Adipocyte (in vitro differentiated cells): ENCODE results near the gene KCNJ5.

Experiments used
- DNase-seq: peaks from one replicate; pipeline ENCODE4 v3.0.0-alpha.2; 2015; ENCODE audit warnings: low read depth
- H3K27me3 ChIP-seq: replicated peaks from 2 replicates; pipeline ENCODE4 v1.7.0; 2013; ENCODE audit warnings: mild to moderate bottlenecking, low read length, moderate library complexity; ENCODE audit not compliant: control insufficient read depth, insufficient read depth
- H3K36me3 ChIP-seq: 2 replicates; pipeline ENCODE4 v1.7.0; 2013; ENCODE audit warnings: low read length, mild to moderate bottlenecking, moderate library complexity; ENCODE audit not compliant: control insufficient read depth, insufficient read depth, severe bottlenecking
- H3K4me1 ChIP-seq: 2 replicates; pipeline ENCODE4 v1.7.0; 2013; ENCODE audit warnings: mild to moderate bottlenecking, low read length, moderate library complexity; ENCODE audit not compliant: control insufficient read depth, insufficient read depth
- H3K4me3 ChIP-seq: 2 replicates; pipeline ENCODE4 v1.7.0; 2013; ENCODE audit warnings: mild to moderate bottlenecking, low read length, moderate library complexity
- H3K9ac ChIP-seq: 2 replicates; pipeline ENCODE4 v1.7.0; 2013; ENCODE audit warnings: mild to moderate bottlenecking, low read length, moderate library complexity
- H3K9me3 ChIP-seq: 2 replicates; pipeline ENCODE4 v1.7.0; 2013; ENCODE audit warnings: mild to moderate bottlenecking, low read length, moderate library complexity; ENCODE audit not compliant: control insufficient read depth

The KCNJ5 gene

DNA sequence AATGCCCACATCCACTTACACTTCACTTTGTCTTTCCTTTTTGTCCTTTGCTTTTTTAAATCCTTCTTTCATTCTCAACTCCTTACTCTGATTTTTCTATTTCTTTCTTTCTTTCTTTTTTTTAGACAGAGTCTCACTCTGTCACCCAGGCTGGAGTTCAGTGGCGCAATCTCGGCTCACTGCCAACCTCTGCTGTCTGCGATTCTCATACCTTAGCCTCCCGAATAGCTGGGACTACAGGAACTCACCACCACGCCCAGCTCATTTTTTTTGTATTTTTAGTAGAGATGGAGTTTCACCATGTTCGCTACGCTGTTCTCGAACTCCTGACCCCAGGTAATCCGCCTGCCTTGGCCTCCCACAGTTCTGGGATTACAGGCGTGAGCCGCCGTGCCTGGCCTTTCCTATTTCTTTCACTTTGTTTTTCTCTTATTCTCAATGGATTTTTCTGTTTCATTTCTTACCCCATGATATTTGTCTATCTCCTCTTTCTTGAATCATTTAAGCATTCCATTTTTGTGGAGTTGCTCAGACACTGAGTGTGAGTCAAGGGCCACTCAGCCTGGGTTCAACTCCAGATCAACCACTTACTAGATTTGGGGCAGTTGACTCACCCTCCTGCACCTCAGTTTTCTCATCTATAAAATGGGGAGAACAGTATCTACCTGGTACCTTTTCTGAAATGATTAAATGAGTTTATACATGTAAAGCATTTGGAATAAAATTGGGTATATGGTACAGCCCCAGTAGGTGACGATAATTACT lies 7.6 kb downstream of the KCNJ5 start:
- Histone ChIP-seq H3K27me3 (no peaks in the 10 kb centered on the region), H3K4me1 (peaks cover 25% of the 10 kb centered on the region), H3K9ac (no peak overlapping the region), H3K4me3 (no peak overlapping the region), H3K36me3 (no peaks in the 10 kb centered on the region), H3K9me3 (no peaks in the 10 kb centered on the region)
- no peak for DNase-seq

DNA sequence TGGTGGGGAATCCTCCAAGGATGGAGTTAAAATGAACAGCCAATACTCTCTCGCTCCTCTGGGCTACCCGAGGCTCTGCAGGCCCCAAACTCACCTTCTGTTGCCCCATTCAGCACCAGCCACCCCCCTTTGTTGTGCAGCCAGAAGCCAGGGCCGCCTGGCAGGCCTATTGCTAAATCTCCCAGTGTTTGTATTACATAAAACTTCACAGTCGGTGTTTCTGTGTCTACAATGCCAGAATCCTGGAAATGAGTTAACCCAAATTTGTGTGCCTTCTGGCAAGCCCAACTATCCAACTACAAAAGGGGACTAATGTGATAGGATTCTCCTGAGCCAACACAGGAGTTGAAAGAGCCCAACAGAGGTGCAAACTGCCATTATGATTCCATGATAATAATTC lies 9.3 kb downstream of the KCNJ5 start:
- no peak overlapping the region for H3K9ac ChIP-seq
- peaks cover 25% of the 10 kb centered on the region for H3K4me1 ChIP-seq
- H3K27me3 ChIP-seq: no peaks in the 10 kb centered on the region
- no peak overlapping the region for H3K4me3 ChIP-seq
- DNase-seq: no peak
- no peaks in the 10 kb centered on the region for H3K9me3 ChIP-seq
- no peaks in the 10 kb centered on the region for H3K36me3 ChIP-seq

DNA sequence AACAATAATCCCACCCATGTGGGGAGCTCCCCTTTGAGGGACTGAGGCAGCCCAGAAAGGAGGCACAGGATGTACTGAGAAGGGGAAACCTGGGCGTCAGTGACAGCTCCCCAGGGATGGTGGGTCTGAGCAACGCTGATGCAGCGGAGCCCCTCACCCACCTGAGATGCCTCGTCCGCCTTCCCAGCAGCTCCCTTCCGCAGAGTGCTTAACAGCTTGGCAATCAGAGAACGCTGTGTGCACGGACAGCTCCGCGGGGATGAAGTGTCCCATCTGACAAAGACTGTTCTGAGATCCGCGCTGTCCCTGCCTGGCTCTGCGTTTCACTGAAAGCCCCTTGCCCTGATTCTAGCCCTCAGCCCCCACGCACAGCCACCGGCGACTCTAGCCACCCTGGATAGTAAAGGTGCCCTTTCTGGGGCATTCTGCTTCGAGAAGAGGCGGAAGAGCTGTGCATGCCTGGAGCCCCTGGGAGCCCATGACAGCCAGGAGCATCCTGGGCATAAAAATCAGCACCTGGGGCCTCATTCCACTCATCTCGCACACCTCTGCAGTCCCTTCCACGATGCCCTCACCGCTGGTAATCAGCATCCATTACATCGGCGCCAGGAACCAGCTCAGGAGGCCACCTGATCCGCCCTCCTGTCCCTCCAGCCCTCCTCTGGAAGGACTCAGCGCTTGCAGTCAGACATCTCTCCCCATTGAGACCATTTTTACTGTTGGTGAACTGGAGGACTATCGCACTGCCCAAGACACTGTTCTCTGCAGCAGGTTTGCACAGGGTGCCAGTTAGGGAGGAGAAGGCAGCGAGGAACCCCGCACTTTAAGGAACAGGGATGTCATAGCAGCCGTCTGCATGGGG lies 10.7 kb downstream of the KCNJ5 start:
- no peaks in the 10 kb centered on the region for H3K27me3 ChIP-seq
- no peak overlapping the region for H3K4me3 ChIP-seq

DNA sequence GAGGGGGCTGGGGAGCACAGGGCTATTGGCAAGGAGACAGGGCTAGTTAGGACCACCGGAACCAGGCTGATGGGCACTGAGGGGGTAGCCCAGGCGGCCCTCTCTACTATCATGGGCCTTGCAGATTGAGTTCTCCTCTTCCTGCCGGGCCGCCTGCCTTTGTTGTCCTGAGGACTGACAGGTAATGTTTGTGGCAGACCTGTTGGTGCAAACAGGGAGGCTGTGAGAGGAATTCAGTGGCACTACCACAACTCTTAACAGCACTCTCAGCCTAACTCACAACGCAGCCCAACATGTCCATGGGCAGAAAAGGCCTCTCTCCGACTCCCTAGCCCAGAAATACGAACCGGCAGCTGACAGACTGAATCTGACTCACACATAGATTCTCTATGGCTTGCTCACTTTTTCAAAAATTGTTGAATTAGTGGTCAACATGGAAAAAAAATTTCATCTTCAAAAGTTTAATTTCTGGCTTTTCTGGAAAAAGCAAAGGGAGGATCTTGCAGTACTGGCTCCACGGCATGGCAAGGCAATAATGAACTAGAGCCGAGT lies 11.4 kb downstream of the KCNJ5 start:
- Histone ChIP-seq H3K4me1 (peaks cover 23% of the 10 kb centered on the region), H3K27me3 (no peaks in the 10 kb centered on the region), H3K9ac (no peak overlapping the region), H3K4me3 (no peak overlapping the region), H3K9me3 (no peaks in the 10 kb centered on the region), H3K36me3 (no peaks in the 10 kb centered on the region)
- peak; percentile 67 for DNase-seq

More for the DNA sequence above, 10.7 kb downstream of the KCNJ5 start:
- Histone ChIP-seq H3K36me3 (no peaks in the 10 kb centered on the region), H3K4me1 (peaks cover 25% of the 10 kb centered on the region), H3K9me3 (no peaks in the 10 kb centered on the region), H3K9ac (no peak overlapping the region)
- DNase-seq: no peak

DNA sequence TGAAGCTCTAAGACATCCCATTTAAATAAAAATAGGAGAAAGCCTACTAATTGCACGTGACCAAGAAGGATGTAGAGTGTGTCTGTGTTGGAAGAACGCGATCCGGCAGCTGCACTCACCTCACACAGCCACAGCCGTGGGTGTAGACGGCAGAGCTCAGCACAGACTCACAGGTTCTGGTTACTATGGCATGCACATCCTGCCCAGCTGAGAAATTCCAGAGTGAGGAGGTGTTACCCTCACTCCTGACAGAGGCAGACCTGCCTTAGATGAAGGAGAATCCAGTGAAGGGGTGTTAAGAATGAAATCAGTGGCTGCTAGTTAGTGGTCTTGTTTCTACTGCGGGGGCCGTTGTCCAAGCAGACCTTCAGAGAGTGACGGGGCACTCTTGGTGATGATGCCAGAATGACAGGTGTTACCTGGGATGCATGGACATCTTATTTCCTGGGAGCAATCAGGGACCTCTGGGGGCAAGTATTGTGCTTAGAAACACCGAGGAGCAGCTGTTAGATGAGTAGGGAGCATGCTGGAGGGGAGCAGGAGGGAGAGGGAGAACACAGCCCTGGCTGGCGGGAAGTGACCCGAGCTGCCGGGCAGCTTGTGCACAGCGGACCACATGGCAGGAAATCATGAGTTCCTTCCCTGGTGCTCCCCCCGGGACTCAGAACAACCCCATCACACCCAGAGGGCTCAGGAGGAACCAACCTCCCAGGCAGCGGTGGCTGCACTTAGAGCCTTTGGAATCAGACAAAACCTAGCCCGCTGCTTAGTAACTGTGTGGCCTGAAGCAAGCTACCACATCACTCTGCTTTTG lies 12.3 kb downstream of the KCNJ5 start:
- peaks cover 22% of the 10 kb centered on the region for H3K4me1 ChIP-seq
- H3K9me3 ChIP-seq: no peaks in the 10 kb centered on the region
- no peaks in the 10 kb centered on the region for H3K27me3 ChIP-seq
- H3K36me3 ChIP-seq: no peaks in the 10 kb centered on the region
- H3K4me3 ChIP-seq: no peak overlapping the region
- H3K9ac ChIP-seq: no peak overlapping the region
- no peak for DNase-seq

DNA sequence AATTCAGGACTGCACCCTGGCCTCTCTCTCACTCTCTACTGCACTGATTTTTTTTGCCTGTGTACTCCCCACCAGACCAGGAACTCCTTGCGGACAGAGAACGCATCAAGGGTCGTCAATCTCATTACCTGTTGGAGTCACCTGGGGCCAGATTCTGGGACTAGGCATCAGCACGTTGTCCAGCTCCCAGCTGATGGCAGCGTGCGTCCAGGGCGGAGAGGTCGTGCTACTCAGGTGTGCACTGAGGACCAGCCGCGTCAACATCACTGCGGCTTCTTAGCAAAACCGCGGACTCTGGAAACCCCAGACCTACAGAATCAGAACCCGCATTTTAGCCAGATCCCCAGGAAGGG lies 13.1 kb downstream of the KCNJ5 start:
- Histone ChIP-seq H3K4me3 (no peak overlapping the region), H3K36me3 (no peaks in the 10 kb centered on the region), H3K9ac (no peak overlapping the region), H3K9me3 (no peaks in the 10 kb centered on the region), H3K4me1 (peaks cover 24% of the 10 kb centered on the region), H3K27me3 (no peaks in the 10 kb centered on the region)
- no peak for DNase-seq

DNA sequence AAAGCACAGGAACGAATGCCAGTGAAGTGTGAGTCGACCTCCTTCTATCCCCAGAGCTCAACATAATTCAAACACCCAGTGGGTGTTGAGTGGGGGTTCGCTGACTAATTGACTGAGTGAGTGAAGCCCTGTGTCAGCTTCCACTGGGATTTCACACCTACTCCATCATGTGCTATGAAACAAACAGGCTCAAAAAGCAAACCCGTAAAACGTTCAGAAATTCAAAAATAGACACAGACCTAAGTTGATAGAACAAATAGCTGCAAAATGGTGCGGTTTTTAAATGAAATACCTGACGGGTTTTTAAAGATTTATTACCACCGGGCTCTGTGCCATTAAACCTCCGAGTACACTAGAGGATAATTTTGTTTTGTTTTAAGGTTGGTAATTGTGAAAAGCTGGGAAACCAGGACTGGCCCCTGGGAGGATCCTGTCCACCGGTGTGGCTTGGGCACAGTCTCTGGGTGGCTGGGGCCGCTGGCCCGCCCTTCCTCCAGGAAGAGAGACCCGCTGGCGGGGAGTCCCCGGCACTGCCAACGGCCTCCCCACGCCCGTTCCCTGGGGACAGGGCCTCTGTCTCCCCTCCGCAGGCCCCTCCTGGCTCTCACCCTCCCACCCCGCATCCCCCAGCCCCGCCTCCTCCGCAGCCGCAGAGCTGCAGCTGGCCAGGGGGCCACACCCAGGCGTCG lies 13.6 kb downstream of the KCNJ5 start:
- Histone ChIP-seq H3K4me1 (peaks cover 24% of the 10 kb centered on the region), H3K27me3 (no peaks in the 10 kb centered on the region), H3K9me3 (no peaks in the 10 kb centered on the region), H3K36me3 (no peaks in the 10 kb centered on the region), H3K9ac (no peak overlapping the region), H3K4me3 (peak overlapping the region; percentile 30)
- peak; percentile 21 for DNase-seq

DNA sequence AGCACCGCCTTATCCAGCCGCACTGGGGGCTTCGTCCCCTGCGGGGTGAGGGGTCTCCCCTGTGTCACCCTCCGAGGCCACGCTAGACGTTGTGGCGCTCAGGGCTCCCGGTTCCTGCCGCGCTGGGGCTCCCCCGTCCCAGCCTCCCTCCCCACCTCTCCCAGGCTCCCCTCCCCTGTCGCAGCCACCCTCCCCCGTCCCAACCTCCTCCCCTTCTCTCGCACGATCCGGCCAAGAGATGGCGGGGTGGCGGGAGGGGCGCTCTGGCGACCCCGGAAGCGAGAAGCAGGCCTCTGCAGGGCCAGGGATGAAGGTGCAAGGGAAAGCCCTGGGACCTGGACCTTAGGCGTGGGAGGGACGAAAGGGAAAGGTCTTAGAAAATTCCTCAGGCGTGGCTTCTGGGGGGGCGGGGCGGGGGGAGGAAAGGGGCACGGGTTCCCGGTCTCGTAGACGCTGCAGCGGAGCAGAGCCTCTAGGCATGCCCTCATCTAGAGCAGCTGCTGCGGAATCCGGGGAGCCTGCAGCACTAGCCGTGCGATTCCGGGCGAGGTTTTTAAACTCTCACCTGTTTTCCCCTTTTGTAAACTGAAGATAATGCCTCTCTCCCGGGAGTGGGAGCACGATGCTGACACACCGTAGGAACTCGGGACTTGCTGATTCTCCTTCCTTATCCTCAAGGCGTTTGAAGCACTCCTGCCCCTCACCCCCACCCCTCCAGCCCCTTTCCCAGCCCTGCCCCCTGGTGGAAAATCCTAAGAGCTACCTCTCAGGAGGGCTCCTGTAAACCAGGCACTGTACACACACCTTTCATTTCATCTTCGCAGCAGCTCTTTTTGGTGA lies 14.4 kb downstream of the KCNJ5 start:
- Histone ChIP-seq H3K9ac (no peak overlapping the region), H3K4me1 (peaks cover 20% of the 10 kb centered on the region), H3K27me3 (no peaks in the 10 kb centered on the region), H3K9me3 (no peaks in the 10 kb centered on the region), H3K36me3 (no peaks in the 10 kb centered on the region), H3K4me3 (peak overlapping the region; percentile 30)
- DNase-seq: peak; percentile 51

DNA sequence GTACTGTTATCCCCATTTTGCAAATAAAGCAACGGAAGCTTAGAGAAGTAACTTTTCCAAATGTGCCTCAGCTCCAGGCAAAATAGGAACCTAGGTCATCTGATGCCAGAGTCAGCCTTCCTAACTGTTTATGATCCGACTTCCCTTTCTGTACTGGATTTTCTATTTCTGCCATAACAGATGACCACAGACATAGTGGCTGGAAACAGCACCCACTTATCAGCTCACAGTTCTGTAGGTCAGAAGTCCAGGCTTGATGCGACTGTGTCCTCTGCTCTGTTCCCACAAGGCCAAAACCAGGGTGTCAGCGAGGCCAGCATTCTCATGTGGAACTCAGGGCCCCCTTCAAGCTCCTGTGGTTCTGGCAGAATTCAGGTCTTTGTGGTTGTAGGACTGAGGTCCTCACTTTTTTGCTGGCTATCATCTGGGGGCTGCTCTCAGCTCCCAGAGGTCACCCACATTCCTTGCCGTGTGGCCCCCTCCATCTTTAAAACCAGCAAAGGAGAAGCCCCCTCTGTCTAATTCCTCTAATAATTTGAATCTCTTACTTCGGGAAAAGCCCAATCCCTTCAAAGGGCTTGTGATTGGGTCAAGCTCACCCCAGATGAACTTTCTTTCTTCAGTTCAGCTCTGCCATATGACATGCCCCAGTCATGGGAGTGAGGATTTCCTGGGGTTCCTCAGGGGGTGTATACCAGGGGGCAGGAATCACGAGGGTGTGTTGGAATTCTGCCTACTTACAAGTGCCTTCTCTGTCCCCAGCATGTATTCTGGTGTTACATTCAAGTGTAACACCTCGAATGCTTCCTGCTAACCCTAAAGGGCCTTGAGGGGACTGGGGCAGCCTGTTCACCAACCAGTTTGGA lies 15.3 kb downstream of the KCNJ5 start:
- Histone ChIP-seq H3K9me3 (no peaks in the 10 kb centered on the region), H3K36me3 (no peaks in the 10 kb centered on the region), H3K27me3 (no peaks in the 10 kb centered on the region), H3K4me1 (peaks cover 20% of the 10 kb centered on the region), H3K4me3 (no peak overlapping the region), H3K9ac (no peak overlapping the region)
- DNase-seq: no peak
